T-helper 2 cell treated with Interferon-gamma antibody and Interleukin-4, amounts not matched to agents 5 μg/mL and 100 μg/mL, for 36 hours (primary cell): ENCODE data around the gene RCAN2.

Experiments
- DNase-seq: peaks from one replicate; pipeline ENCODE4 v3.0.0; 2021; ENCODE audit warnings: low spot score
- H3K27ac Mint-ChIP-seq: one replicate; pipeline ENCODE4 v1.8.0; 2021; ENCODE audit warnings: mild to moderate bottlenecking, mixed read lengths
- H3K27me3 Mint-ChIP-seq: one replicate; pipeline ENCODE4 v1.8.0; 2021; ENCODE audit warnings: low read depth, mixed read lengths
- H3K36me3 Mint-ChIP-seq: one replicate; pipeline ENCODE4 v1.8.0; 2021; ENCODE audit warnings: low read depth, mixed read lengths
- H3K4me1 Mint-ChIP-seq: one replicate; pipeline ENCODE4 v1.8.0; 2021; ENCODE audit warnings: low read depth, mixed read lengths
- H3K4me3 Mint-ChIP-seq: one replicate; pipeline ENCODE4 v1.8.0; 2022; ENCODE audit warnings: mild to moderate bottlenecking, moderate library complexity, mixed read lengths
- H3K9me3 Mint-ChIP-seq: one replicate; pipeline ENCODE4 v1.8.0; 2021; ENCODE audit warnings: mixed read lengths

The RCAN2 gene

DNA sequence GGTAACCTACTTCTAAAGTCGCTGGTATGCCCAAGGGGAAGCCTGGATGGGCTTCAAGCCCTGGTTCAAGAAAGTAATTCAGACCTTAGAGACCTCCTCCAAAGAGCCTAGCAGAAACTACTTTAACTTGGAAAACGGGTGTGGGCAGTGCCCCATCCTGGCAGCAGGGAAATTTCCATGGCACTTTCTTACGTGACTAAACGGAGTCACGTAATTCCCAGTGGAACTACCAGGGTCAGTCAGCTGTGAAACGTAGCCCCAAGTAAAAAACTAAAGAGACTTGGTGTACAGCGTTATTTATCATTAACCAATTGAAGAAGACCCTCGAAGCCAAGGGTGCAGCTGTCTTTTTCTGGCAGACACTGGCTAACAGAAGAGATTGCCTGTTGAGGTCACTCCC lies 114.0 kb downstream of the RCAN2 start:
- Mint-ChIP-seq H3K36me3 (no peaks in the 10 kb centered on the region), H3K4me1 (peaks cover 4% of the 10 kb centered on the region), H3K9me3 (no peaks in the 10 kb centered on the region), H3K27me3 (peaks cover 22% of the 10 kb centered on the region), H3K4me3 (no peak overlapping the region), H3K27ac (no peak overlapping the region)
- no peak for DNase-seq

DNA sequence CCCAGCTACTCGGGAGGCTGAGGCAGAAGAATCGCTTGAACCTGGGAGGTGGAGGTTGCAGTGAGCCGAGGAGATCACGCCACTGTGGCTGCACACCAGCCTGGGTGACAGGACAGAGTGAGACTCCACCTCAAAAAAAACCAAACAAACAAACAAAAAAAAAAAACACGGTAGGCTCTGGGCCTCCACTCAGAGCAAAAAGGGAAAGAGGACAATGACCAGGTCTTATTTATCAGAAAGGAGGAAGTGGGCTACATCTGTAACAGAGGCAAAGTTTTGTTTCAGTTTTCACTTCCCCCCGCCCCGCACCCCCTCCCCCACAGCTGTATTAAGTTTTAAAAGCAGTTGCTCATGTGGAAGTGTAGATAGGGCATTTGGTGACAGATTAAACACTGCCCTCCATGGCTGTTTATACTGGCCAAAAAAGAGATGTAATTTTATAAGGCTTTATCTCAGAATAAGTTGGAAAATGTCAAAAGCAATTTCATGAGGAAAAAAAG lies 114.6 kb downstream of the RCAN2 start:
- Mint-ChIP-seq H3K27ac (no peak overlapping the region), H3K4me1 (peaks cover 4% of the 10 kb centered on the region), H3K27me3 (peaks cover 22% of the 10 kb centered on the region), H3K36me3 (no peaks in the 10 kb centered on the region), H3K9me3 (no peaks in the 10 kb centered on the region), H3K4me3 (no peak overlapping the region)
- DNase-seq: no peak

DNA sequence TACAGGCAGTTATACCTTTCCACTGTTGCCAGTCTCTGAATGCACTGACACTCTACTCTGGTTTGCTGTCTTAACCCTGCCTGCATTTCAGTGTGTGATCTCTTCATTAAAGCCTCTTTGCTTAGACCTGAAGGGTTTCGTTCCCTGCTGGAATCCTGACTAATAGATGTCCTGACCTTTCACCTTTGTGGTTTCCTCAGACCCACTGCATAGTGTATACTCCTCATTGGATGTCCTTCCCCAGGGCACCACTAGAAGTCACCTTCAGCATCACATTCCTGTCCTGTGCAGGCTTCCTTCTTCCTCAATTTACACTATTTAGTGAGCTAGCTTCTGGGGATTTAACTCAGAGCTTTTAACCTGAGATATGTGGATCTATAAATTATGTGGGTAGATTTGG lies 120.6 kb downstream of the RCAN2 start:
- no peak overlapping the region for H3K27ac Mint-ChIP-seq

DNA sequence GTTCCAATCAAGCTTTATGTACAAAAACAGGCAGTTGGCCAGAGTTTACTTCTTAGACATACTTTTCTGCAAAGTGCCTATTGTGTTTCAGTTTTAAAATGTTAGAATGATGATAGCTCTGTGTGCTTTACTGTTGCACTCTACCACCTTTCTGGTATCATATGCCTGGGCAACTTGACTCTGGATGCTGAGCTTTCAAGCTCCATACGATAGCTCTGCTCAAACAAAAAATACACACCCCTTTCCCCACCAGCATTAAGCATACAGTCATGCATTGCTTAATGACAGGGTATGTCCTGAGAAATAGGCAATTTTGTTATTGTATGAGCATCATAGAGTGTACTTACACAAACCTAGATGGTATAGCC lies 123.1 kb downstream of the RCAN2 start:
- peaks cover 8% of the 10 kb centered on the region for H3K27me3 Mint-ChIP-seq
- H3K4me3 Mint-ChIP-seq: no peak overlapping the region
- H3K4me1 Mint-ChIP-seq: no peaks in the 10 kb centered on the region
- no peak for DNase-seq
- H3K36me3 Mint-ChIP-seq: no peaks in the 10 kb centered on the region
- no peak overlapping the region for H3K27ac Mint-ChIP-seq
- no peaks in the 10 kb centered on the region for H3K9me3 Mint-ChIP-seq

More for the DNA sequence above, 120.6 kb downstream of the RCAN2 start:
- H3K4me3 Mint-ChIP-seq: no peak overlapping the region
- no peaks in the 10 kb centered on the region for H3K36me3 Mint-ChIP-seq
- H3K9me3 Mint-ChIP-seq: no peaks in the 10 kb centered on the region
- no peaks in the 10 kb centered on the region for H3K4me1 Mint-ChIP-seq
- H3K27me3 Mint-ChIP-seq: peaks cover 10% of the 10 kb centered on the region
- DNase-seq: no peak

DNA sequence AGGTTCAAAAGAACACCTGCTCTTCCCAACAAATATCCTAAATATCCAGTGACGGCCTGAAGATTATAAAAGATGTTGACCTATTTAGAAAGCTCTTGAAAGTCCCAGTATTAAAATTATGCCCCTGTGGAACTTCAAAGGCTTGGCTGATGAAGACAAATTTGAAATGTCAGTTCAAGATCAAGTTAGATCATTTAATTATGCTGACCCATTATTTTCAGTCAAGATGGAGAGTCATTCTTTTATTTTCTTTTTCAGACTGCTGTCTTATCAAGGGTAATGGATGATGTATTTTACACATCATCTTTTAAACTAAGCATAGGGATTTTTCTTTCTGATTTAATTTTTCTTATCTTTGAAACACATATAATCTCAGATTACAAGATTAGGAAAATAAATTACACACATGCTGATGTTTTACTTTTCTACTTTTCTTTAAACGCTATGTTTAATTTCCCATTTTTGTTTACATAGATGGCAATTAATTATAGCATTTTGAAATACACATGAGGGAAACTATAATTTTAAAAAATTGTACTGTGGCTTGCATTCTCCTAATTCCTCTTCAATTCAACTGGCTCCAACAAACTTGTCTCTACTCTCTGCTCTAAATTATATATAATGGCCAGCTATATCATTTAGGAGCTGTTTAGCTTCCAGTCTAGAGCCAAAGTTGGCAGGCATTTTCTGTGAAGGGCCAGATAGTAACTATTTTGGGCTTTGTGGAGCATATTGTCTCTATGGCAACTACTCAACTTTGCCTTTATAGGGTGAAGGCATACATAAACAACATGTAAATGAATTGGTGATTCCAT lies 123.7 kb downstream of the RCAN2 start:
- H3K4me3 Mint-ChIP-seq: no peak overlapping the region
- no peak for DNase-seq
- no peaks in the 10 kb centered on the region for H3K4me1 Mint-ChIP-seq
- H3K27ac Mint-ChIP-seq: no peak overlapping the region
- H3K9me3 Mint-ChIP-seq: no peaks in the 10 kb centered on the region
- H3K27me3 Mint-ChIP-seq: peaks cover 10% of the 10 kb centered on the region
- H3K36me3 Mint-ChIP-seq: no peaks in the 10 kb centered on the region

DNA sequence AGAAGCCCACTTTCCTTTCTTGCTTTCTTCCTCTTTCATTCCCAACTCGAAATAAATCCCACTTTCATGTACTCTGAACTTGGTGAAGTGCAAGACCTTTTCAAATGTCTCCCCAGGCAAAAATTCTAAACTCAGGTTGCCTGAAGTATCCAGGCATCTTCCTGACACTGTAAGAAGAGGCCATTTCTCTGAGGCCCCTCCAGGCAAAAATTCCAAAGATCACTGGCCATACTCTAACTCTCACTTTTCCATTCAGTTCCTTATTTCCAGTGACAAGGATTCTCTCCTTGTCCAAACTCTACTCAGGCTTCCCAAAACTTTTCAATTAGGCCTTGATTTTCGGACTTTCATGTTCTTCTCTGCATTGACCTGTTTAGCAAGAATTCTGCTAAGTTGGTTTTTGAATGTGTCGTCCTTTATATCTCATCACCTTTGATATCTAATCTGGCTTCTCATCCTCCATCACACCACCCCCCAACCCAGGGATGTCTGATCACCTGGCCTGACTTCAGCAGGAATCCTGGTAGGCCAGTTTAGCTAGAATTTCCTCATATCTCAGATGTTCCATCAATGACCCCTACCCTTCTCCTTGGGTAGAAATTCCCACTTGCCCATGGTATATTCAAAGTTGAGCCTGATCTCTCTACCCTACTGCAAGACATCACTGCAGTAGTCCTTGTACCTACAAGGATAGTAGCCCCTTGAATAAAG lies 124.9 kb downstream of the RCAN2 start:
- Mint-ChIP-seq H3K4me1 (no peaks in the 10 kb centered on the region), H3K27ac (no peak overlapping the region), H3K27me3 (peaks cover 10% of the 10 kb centered on the region), H3K9me3 (no peaks in the 10 kb centered on the region), H3K36me3 (no peaks in the 10 kb centered on the region), H3K4me3 (no peak overlapping the region)
- no peak for DNase-seq

DNA sequence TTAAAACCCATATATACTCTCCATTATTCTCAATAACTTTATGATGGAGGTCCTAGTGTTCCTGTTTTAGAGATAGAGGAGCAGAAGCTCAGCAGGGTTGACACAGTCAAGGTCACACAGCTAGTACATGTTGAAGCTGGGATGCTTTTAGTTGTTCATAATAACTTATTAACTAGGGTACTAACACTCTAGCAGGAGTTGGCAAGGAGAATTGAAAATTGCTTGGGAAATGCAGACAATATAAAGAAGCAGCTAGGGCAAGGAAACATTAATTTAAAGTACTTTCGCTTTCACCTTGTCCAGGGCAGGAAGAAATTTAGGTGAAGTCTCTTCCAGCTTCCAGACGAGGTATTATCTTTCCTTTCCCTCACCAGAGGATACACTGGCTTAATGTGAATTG lies 133.7 kb downstream of the RCAN2 start:
- Mint-ChIP-seq H3K27ac (no peak overlapping the region), H3K36me3 (no peaks in the 10 kb centered on the region), H3K4me3 (no peak overlapping the region), H3K4me1 (peaks cover 2% of the 10 kb centered on the region), H3K9me3 (no peaks in the 10 kb centered on the region), H3K27me3 (peaks cover 8% of the 10 kb centered on the region)
- DNase-seq: no peak

DNA sequence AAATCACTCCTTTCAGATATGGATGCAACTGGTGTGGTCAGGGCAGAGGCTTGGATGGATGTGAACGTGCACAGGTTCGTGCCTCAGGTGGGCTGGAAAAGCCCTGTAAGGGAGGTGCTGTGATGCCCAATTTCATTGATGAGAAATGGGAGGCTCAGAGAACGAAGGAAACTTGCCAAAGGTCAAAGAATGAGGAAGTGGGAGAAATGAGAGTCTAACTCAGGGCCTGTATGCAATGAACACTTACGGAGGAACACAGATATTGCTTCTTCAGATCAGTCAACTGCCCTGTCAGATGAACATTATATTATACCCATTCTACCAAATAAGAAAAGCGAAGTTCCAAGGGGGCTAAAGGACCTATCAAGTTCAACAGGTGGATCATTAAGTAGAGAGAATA lies 134.7 kb downstream of the RCAN2 start:
- H3K9me3 Mint-ChIP-seq: no peaks in the 10 kb centered on the region
- no peak for DNase-seq
- peaks cover 7% of the 10 kb centered on the region for H3K27me3 Mint-ChIP-seq
- H3K36me3 Mint-ChIP-seq: no peaks in the 10 kb centered on the region
- peaks cover 2% of the 10 kb centered on the region for H3K4me1 Mint-ChIP-seq
- no peak overlapping the region for H3K27ac Mint-ChIP-seq
- H3K4me3 Mint-ChIP-seq: no peak overlapping the region

DNA sequence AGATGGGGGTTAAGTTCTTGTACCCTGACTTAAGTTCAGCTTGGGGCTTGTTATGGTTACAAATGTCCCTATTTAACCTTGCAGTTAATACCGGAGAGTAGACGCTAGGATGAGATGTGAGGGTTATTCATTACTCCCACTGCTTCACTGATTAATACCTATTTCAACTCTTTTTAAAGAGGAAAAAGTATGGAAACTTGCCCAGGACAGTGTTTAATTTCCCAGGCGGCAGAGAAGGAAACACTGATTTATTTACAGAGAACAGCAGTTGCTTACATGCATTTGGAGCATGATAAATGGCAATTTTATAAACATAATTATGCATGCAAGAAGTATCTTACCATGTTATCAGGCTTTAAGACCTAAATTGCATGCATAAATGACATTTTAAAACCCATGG lies 137.7 kb downstream of the RCAN2 start:
- H3K4me3 Mint-ChIP-seq: no peak overlapping the region
- H3K9me3 Mint-ChIP-seq: no peaks in the 10 kb centered on the region
- peaks cover 2% of the 10 kb centered on the region for H3K4me1 Mint-ChIP-seq
- DNase-seq: no peak
- H3K27ac Mint-ChIP-seq: no peak overlapping the region
- peaks cover 8% of the 10 kb centered on the region for H3K27me3 Mint-ChIP-seq
- no peaks in the 10 kb centered on the region for H3K36me3 Mint-ChIP-seq

DNA sequence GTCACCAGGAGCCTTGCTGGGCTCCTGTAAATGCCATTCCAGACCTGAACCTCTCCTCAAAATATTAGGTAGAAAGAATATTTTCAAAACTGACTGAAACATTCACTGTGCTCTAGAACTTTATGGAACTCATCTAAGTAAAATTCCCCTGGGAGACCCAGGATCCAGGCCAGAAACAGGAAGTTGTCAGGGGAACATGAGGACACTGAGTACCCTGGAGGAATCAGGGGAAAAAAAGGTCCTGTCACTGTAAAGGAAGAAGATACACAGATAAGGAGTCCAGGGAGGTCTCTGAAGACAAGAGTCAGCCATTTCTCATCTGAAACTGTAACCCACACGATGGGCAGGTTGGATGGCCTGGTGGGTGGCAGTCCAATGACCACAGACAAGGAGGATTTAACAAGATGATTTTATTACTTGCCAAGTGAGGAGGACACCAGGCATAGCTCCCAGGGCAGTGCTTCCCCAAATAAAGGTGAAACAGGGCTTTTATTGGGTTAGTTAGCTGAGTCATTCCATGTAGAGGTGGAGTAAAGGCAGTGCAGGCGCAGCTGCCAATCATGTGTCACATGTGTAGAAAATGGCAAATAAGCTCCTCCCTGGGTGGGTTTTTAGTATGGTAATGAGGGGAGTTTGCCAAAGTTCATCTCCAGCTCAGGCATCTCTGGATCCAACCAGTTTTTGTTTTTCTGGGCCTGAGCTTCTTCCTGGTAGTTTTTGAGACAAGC lies 138.5 kb downstream of the RCAN2 start:
- Mint-ChIP-seq H3K9me3 (no peaks in the 10 kb centered on the region), H3K4me3 (no peak overlapping the region), H3K27ac (no peak overlapping the region), H3K36me3 (no peaks in the 10 kb centered on the region), H3K4me1 (peaks cover 2% of the 10 kb centered on the region), H3K27me3 (peaks cover 12% of the 10 kb centered on the region)
- no peak for DNase-seq

DNA sequence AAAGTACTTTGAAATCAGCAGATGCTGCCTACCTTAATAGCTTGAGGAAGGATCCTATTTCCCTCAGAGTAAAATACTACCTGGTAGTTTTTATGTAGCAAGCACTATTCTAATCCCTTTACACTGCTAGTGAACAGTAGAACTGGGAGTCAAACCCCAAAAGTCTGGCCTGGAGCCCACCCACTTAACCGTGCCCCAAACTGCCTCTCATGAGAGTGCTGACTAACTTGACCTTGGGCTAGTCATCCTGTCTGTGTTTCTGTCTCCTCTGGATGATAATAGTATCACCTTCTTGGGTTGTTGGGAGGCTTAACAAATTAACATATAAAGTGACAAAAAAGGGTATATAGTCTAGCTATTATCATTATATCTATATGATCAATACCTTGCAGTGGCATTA lies 140.5 kb downstream of the RCAN2 start:
- H3K27me3 Mint-ChIP-seq: peaks cover 12% of the 10 kb centered on the region
- H3K9me3 Mint-ChIP-seq: no peaks in the 10 kb centered on the region
- no peaks in the 10 kb centered on the region for H3K4me1 Mint-ChIP-seq
- H3K4me3 Mint-ChIP-seq: no peak overlapping the region
- no peaks in the 10 kb centered on the region for H3K36me3 Mint-ChIP-seq
- no peak for DNase-seq
- no peak overlapping the region for H3K27ac Mint-ChIP-seq

DNA sequence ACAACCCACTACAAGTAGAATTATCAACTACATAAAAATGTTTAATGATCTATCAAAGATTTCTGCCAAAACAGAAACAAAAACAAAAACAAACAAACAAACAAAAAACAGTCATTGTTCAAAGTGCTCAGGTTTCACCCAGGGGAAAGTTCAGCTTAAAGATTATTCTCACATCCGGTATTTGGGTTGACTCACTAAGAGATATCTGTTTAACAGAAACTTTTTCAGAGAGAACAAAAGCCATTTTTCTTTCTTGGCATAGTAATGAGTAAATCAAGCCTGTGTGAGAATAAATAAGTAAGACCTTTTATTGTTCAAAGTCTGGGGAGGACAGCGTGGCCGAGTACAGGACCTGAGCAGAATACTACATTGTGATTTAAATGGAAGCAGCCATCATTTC lies 143.6 kb downstream of the RCAN2 start:
- DNase-seq: no peak
- no peak overlapping the region for H3K4me3 Mint-ChIP-seq
- H3K9me3 Mint-ChIP-seq: no peaks in the 10 kb centered on the region
- no peaks in the 10 kb centered on the region for H3K36me3 Mint-ChIP-seq
- no peak overlapping the region for H3K27ac Mint-ChIP-seq
- H3K27me3 Mint-ChIP-seq: peaks cover 23% of the 10 kb centered on the region
- H3K4me1 Mint-ChIP-seq: no peaks in the 10 kb centered on the region

DNA sequence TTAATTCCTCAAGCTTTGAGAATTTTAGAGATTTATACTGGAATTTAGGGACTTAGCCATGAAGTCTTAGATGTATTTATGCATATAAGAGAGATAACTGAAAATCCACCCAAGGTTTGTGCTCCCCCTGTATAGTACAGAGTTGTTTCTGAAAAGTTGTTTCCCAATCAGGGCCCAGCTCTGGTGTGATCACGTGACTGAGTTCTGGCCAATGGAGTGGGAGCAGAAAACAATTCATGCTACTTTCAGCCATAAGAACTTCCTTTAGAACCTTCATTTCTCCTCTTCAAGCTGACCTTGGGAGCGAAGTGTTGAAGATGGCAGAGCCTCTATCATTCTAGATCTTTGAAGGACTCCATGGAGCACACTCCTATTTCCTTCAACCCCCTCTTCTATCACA lies 151.0 kb downstream of the RCAN2 start:
- Mint-ChIP-seq H3K27me3 (peaks cover 21% of the 10 kb centered on the region), H3K27ac (no peak overlapping the region), H3K4me1 (no peaks in the 10 kb centered on the region), H3K4me3 (no peak overlapping the region), H3K36me3 (no peaks in the 10 kb centered on the region), H3K9me3 (no peaks in the 10 kb centered on the region)
- no peak for DNase-seq

DNA sequence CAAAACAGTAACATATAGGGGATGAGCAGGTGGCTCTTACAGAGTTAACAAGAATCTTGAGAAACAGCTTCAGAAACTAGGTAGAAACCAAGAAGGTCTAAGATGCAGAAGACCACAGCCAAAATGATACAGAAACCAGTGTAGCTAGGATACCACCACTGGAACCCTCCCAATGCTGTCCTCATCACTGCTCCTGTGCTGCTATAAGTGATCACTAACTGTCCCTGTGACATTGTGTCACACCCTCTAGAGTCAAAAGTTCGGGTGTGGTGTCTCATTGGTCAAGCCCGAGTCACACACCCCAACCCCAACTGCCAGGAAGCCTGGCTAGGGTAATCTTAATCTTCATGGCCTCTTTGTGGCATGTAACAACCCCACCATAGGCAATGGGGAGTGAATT lies 153.1 kb downstream of the RCAN2 start:
- H3K27me3 Mint-ChIP-seq: peaks cover 15% of the 10 kb centered on the region
- DNase-seq: no peak
- no peaks in the 10 kb centered on the region for H3K36me3 Mint-ChIP-seq
- no peaks in the 10 kb centered on the region for H3K9me3 Mint-ChIP-seq
- no peak overlapping the region for H3K27ac Mint-ChIP-seq
- no peak overlapping the region for H3K4me3 Mint-ChIP-seq
- H3K4me1 Mint-ChIP-seq: no peaks in the 10 kb centered on the region
